Measurements from ENCODE around the gene OSM.
A peak's percentile ranks its signal among the peaks of the same experiment; 100 is the strongest.

The OSM gene

GRCh38 chr22:30297991-30298701 is 31.5 kb upstream of the OSM start:
- no peak for DNase-seq (ENCODE audit: low read depth in 1 of 2, low spot score in 1 of 2)

GRCh38 chr22:30297276-30297990 is 30.8 kb upstream of the OSM start:
- no peak for DNase-seq (ENCODE audit: low read depth in 1 of 2, low spot score in 1 of 2)

DNA sequence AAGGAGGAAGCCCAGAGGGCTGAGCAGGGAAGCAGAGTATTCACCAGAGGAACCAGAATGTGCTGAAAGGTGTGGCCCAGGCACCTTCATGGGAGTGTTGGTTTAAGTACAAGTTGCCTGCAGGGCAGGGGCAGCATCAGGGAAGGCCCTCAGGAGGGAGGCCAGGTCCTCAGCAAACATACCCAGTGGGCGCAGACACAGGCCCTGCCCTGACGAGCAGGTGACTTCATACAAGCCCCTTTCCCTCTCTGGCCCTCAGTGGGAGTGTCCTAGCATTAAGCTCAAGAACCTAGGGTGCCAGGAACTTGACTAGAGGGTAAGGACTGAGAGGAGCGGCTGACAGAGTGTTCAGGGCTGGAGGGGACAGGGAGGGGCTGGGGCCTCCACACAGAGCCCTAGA is 30.2 kb upstream of the OSM start:
- no peak for DNase-seq (ENCODE audit: low read depth in 1 of 2, low spot score in 1 of 2)

- DNase-seq (ENCODE audit: low read depth in 1 of 2, low spot score in 1 of 2), result no peak
These were observed 29.7 kb upstream of the OSM start for GRCh38 chr22:30296324-30296723.

- DNase-seq (ENCODE audit: low read depth in 1 of 2, low spot score in 1 of 2), result no peak
These were observed 28.9 kb upstream of the OSM start for GRCh38 chr22:30295576-30295975.

DNA sequence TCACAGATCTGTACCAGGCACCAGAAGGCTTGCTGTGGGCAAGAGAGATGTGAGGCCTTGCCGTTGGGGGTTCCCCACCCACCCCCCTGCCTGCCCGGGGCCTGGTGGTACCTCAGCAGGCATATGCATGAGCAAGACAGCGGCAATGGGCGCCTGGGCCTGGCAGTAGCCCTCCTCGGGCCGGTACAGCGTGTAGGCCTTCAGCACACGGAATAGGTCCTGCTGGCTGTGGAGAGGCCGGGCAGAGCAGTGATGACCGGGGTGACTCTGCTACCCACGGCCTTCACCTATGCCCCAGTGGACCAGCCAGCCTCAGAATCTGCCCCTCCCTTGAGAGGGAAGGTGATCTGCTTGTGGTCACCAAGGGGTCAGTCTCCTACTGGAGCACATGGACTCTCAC is 28.2 kb upstream of the OSM start:
- DNase-seq (ENCODE audit: low read depth in 1 of 2, low spot score in 1 of 2), result no peak

GRCh38 chr22:30294066-30294465 is 27.4 kb upstream of the OSM start:
- DNase-seq (ENCODE audit: low read depth in 1 of 2, low spot score in 1 of 2), result no peak

- DNase-seq (ENCODE audit: low read depth in 1 of 2, low spot score in 1 of 2), result no peak
These were observed 26.4 kb upstream of the OSM start for GRCh38 chr22:30293026-30293425.

GRCh38 chr22:30292069-30292970 is 25.7 kb upstream of the OSM start:
- no peak for DNase-seq (ENCODE audit: low read depth in 1 of 2, low spot score in 1 of 2)

- DNase-seq (ENCODE audit: low read depth in 1 of 2, low spot score in 1 of 2), result no peak
These were observed 24.6 kb upstream of the OSM start for GRCh38 chr22:30291058-30291892.

GRCh38 chr22:30290342-30291057 is 23.8 kb upstream of the OSM start:
- DNase-seq (ENCODE audit: low read depth in 1 of 2, low spot score in 1 of 2), result no peak

DNA sequence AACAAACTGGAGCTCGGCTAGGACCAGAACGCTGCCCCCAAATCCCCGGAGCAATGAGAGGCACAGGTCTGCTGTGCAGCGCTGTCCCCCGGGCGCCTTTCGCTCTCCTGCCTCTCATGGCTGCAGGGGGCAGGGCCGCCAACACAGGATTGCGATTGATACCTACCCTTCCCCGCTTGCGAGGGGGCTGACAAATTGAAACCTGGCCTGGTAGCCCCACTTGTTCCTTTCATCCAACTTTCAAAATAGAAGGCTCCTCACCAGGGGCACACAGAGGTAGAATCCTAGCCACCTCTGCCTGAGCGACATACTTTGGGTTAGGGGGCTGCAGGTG is 23.3 kb upstream of the OSM start:
- no peak for DNase-seq (ENCODE audit: low read depth in 1 of 2, low spot score in 1 of 2)

DNA sequence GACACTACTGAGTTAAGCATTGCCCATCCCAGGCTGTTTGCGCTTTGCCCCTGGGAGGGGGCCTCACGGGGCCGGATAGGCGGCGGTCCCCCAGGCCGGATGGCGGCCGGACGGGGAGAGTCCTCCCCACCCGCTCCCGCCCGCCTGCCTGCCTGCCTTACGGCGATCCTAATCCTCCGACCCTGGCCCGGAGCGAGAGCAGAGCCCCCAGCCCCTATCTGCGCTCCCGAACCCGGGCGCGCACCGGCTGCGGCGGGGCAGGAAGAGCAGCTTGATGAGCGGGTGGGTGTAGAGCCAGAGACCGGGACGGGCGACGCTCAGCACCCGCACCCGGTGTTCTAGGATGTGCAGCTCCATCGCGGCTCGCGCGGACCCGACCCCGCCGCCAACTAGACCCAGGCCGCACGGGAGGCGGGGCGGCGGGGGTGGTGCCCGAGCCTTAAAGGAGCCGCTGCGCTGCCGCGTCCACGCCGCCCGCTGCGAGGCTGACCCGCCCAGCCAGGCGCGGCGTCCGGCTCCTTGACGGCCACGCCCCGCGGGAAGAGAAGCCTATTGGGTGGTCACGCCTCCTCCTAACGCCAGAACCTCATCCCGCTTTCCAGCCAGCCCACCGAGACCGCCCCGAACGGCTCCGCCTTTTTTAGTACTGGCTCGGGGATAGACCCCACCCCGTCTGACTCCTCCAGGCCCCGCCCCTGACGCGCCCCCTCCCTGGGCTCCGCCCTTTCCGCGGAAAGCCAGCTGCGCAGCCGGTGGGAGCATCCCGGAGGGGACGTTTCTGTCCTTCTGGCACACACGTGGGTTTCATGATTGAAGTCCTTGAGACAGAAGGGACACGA is 22.7 kb upstream of the OSM start, which contains the start of gene CASTOR1:
Gene CASTOR1, minus strand, starts transcription at position 365 of the 839 bp plus-strand sequence. Its CDS starts 8 bp downstream, at position 357.
- DNase-seq (ENCODE audit: low read depth in 1 of 2, low spot score in 1 of 2), result peak; percentile 76 to 79

- DNase-seq (ENCODE audit: low read depth in 1 of 2, low spot score in 1 of 2), result no peak
These were observed 21.9 kb upstream of the OSM start for GRCh38 chr22:30288419-30289140.

GRCh38 chr22:30287648-30288418 is 21.2 kb upstream of the OSM start:
- DNase-seq (ENCODE audit: low read depth in 1 of 2, low spot score in 1 of 2), result peak; percentile 76 to 79

DNA sequence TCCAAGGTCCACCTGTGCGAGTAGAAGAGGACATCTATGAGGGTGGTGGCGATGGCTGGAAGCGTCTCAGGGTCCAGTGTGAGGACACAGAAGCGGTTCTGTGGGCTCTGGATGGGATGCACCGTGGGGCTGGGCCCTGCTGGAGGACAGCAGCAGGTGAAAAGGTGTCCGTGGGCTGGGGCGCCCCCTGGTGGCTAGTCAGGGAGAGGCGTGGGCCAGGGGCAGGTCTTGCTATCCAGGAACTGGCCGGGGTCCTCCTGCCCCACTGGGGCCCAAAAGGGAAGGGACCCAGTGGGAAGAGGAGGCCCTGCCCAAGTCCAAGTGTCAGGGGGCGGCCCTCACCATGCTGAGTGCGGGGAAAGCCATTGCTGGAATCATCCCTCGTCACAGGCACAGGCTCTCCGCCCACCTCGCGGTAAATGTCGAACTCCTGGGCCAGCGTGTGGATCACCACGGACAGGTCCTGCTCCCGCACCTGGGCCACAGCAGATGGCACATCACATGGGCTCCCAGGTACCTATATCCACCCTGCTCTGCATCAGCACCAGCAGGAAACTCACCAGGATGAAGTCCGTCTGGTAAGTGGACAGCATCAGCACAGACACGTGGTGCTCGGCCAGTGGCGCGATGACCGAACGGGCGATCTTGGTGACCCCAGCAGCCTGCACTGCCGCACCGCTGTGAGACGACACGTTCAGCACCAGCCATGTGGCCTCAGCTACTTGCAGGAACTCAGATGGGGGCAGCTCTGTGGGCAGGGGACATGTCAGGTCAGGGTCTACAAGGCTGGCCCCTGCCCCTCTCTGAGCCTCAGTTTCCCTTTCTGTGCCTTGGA is 20.4 kb upstream of the OSM start:
- DNase-seq (ENCODE audit: low read depth in 1 of 2, low spot score in 1 of 2), result peak; percentile 83

- no peak for DNase-seq (ENCODE audit: low read depth in 1 of 2, low spot score in 1 of 2)
These were observed 19.7 kb upstream of the OSM start for GRCh38 chr22:30286331-30286730.
